ENCODE measurements around the gene LCE1B.

LCE1B gene

GRCh38 chr1:152811671-152812070 is at the start of gene LCE1B:
Gene LCE1B (plus strand): TSS chr1:152811971. CDS start chr1:152812447, 476 bp downstream.
- DNase-seq, result no peak

- DNase-seq, result no peak
These were observed 42.8 kb upstream of the LCE1B start for GRCh38 chr1:152768847-152769533.

DNA sequence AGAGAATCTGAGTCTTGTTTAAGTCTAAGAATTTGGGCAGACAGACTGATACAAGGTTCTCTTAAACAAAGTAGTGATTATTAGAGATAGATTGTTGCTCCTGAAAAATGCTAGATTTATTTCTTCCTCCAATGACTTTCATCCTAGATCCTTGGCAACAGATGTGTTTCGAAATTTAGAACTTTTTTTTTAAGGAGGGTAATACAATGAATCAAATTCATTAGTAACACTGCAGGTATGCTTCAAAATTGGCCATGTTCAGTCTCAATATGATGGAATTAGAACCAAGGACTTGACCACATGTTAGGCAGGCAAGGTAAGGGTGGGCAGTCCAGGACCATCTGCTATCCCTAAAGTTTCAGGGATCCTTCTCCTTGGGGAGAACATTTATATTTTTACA is 41.4 kb upstream of the LCE1B start:
- no peak for DNase-seq

- DNase-seq, result no peak
These were observed 36.9 kb upstream of the LCE1B start, which contains the start of gene LCE1F for GRCh38 chr1:152774875-152775274. Gene LCE1F (plus strand): TSS chr1:152775140. CDS start chr1:152776372, 1,232 bp downstream.

GRCh38 chr1:152776361-152776760 is 35.4 kb upstream of the LCE1B start:
- no peak for DNase-seq

GRCh38 chr1:152777510-152778137 is 34.1 kb upstream of the LCE1B start:
- DNase-seq, result no peak

DNA sequence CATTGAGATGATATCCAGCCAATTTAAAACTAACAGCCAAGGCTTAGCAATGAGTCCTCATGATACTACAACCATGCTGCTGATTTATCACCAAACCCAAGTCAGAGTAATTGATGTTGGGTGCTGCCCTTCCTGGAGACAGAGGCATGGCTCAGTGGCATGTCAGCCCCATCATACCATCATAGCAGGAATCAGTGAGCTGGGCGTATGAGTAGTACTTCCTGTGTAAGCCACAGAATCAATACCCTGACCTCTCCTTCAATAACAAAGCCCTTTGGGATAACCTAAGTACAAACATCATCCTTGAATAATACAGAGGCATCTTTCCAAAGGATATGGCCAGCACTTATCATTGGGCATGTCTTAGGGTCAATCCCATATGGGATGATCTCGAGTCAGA is 28.7 kb upstream of the LCE1B start:
- DNase-seq, result no peak

DNA sequence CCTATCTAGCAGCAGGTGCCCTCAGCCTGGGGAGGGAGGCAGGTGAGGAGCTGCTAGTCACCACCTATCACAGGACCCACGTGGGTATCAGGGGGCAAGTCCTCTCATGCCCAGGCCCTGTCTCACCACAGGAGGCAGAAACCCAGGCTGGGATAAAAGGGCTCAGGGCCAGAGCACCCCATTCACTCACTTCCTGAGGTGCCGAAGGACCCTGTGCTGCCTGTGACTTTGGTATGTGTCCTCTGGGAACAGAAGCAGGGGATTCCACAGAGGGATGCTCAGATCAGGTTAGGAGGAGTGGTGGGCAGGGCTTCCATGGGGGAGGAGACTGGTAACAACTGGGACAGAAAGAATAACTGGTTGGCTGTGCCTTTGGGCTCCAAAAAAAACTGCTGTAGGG is 25.7 kb upstream of the LCE1B start, which contains the start of gene LCE1E:
Gene LCE1E (plus strand): TSS at position 181 of the 400 bp plus-strand sequence. CDS start 1,043 bp downstream, outside the sequence.
- DNase-seq, result no peak

GRCh38 chr1:152795686-152796085 is 16.1 kb upstream of the LCE1B start:
- DNase-seq, result peak in 1 of 56 donors; percentile 6

DNA sequence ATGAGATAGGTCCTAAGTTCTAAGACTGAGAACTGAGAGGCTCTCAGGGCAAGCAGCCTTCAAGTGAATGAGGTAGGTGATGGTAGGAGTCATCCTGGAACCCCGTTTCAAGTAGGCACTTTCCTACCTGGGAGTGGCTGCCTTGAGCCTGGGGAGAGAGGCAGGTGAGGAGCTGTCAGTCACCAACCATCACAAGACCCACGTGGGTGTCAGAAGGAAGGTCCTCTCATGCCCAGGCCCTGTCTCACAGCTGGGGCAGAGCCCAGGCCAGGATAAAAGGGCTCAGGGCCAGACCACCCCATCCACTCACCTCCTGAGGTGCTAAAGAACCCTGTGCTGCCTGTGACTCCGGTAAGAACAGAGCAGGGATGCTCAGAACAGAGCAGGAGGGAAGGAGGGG is 15.3 kb upstream of the LCE1B start, which contains the start of gene LCE1D:
Gene LCE1D (plus strand): TSS at position 301 of the 400 bp plus-strand sequence. CDS start 1,074 bp downstream, outside the sequence.
- DNase-seq, result no peak

DNA sequence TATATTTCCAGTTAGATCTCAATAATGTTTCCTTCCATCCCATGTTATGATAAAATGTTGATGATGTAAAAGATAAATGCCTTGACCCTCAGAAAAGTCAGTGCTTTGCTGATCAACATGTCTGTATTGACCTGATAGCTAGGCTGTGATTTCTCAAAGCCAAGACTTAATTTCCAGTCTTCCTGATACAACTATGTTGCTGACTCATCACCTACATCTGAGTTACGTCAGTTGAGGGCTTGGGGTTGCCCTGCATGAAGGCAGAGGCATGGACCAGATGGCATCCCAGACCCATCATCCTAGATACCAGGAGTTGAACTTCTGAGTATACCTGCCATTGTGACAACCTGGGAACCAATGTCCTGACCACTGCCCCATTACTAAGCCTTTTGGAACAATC is 10.4 kb upstream of the LCE1B start:
- DNase-seq, result no peak

GRCh38 chr1:152806576-152806975 is 5.2 kb upstream of the LCE1B start, which contains the start of gene LCE1C:
Gene LCE1C (minus strand): TSS chr1:152806651. CDS start chr1:152805478, 1,173 bp downstream.
- DNase-seq, result no peak

GRCh38 chr1:152811050-152811449 is 721 bp upstream of the LCE1B start:
- DNase-seq, result no peak

GRCh38 chr1:152817309-152817708 is 5.5 kb downstream of the LCE1B start:
- no peak for DNase-seq

GRCh38 chr1:152823294-152823693 is 11.5 kb downstream of the LCE1B start:
- DNase-seq, result no peak

DNA sequence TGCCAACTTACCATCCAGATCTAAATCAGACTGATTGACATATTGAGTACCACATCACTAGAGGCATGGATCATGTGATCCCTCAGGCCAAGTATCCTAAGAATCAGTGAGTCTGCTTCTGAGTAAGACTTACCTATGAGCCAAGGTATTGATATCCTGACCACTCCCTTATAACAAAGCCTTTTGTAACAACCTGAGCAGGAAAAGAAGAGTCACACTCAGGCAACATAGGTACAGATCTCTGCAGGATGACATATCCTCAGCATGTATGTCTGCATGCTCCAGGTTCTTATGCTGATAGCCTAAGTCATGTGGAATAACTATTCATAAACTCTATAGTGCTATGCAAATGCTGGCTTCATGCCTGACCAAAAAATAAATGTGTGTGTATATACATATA is 13.2 kb downstream of the LCE1B start:
- no peak for DNase-seq

- DNase-seq, result no peak
These were observed 15.4 kb downstream of the LCE1B start, which contains the start of gene LCE1A for GRCh38 chr1:152827173-152827572. Gene LCE1A (plus strand): TSS chr1:152827473. CDS start chr1:152827473, 0 bp downstream.

- DNase-seq, result no peak
These were observed 25.1 kb downstream of the LCE1B start for GRCh38 chr1:152836870-152837269.

GRCh38 chr1:152842556-152842955 is 30.8 kb downstream of the LCE1B start, which contains the start of gene LCE6A:
Gene LCE6A (plus strand): TSS chr1:152842856. CDS start chr1:152843521, 665 bp downstream.
- no peak for DNase-seq

- DNase-seq, result no peak
These were observed 43.9 kb downstream of the LCE1B start for GRCh38 chr1:152855661-152856060.

- DNase-seq, result no peak
These were observed 46.3 kb downstream of the LCE1B start for GRCh38 chr1:152858062-152858461.

DNA sequence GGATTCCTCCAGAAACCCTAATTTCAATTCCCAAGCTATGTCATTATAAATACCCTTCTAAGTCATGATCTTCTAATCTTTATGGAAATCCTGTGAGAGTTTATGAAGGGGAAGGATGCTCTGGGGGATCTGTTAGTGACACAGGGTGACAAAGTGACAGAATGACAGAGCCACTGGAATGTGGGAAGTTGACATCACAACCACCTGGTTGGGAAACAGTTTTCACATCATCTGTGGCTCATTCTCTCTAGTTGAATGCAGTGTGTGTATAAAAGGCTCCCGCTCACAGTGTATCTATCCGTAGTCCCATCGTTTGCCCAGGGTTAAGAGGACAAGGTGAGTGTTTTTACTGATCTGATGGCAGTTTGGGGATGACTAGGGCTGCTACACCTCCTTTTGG is 47.9 kb downstream of the LCE1B start, which contains the start of gene LCE7A:
Gene LCE7A (plus strand): TSS at position 301 of the 400 bp plus-strand sequence. CDS start 702 bp downstream, outside the sequence.
- no peak for DNase-seq
